ENCODE measurements around the gene NEO1.

Gene NEO1

DNA sequence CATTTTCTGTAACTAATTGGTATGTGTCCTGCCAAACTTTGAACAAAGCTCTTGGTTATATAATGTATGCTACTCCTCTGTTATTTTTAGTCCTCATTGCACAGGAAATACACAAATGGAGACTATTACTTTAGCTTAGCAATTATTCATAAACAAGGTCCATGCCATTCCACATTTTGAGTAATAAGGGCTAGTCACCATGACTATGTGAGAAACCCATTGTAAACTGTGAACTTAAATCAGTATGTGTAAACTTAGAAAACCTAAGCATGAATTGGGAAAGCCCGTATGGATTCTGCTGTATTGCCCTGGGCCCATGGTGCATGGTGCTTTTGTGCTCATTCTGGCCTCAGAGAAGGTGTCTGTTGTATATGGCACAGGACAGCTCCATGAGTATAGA lies 216.2 kb downstream of the NEO1 start:
- Histone ChIP-seq H3K9me3 (ENCODE audit: control insufficient read depth in 5 of 5, low read length in 5 of 5) (no peaks in the 10 kb centered on the region), H3K4me1 (ENCODE audit: control insufficient read depth in 5 of 5, insufficient read depth in 5 of 5, low read length in 5 of 5) (peaks cover 0 to 2% (median 0%) of the 10 kb centered on the region in 5 donors), H3K4me3 (ENCODE audit: low read depth in 1 of 5, low read length in 5 of 5) (no peak overlapping the region), H3K27ac (ENCODE audit: low read depth, low read length) (no peak overlapping the region), H3K9ac (ENCODE audit: low read length in 5 of 5) (no peak overlapping the region), H3K36me3 (ENCODE audit: control insufficient read depth in 5 of 5, insufficient read depth in 5 of 5, low read length in 5 of 5) (peaks cover 0 to 13% (median 8%) of the 10 kb centered on the region in 5 donors), H3K27me3 (ENCODE audit: control insufficient read depth in 5 of 5, insufficient read depth in 4 of 5, low read length in 5 of 5) (no peaks in the 10 kb centered on the region)

DNA sequence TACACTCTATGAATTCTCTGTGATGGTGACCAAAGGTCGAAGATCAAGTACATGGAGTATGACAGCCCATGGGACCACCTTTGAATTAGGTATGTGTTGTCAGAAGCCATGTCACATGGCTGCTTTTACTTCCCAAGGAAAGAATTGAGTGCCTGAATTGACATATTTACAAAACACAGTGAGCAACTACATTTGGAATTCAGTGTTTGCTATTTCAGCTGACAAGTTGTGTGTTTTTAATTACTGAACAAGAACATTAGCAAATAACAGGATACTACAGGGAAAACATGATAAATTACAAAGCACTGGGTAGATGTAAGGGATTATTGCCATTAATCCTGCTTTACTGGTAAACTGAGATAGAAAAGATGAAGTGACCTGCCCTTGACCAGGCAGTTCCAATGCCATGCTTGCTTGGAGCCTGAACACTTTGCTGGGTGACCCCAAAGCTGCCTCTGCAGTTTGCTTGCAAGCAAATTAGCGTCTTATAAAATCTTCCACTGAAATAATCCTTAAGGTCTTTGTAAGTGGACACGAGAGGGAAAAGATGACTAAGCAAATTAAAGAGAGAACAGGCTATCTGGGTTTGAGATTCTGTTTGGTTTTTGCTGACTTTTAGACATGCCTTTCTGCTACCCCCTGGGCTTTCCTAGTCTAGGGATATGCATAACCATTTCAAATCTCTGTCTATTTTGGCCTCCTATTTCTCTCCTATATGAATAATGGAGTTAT lies 218.3 kb downstream of the NEO1 start:
- Histone ChIP-seq H3K4me3 (ENCODE audit: low read depth in 1 of 5, low read length in 5 of 5) (no peak overlapping the region), H3K9ac (ENCODE audit: low read length in 5 of 5) (no peak overlapping the region), H3K27me3 (ENCODE audit: control insufficient read depth in 5 of 5, insufficient read depth in 4 of 5, low read length in 5 of 5) (no peaks in the 10 kb centered on the region), H3K36me3 (ENCODE audit: control insufficient read depth in 5 of 5, insufficient read depth in 5 of 5, low read length in 5 of 5) (peaks cover 0 to 13% (median 8%) of the 10 kb centered on the region in 5 donors), H3K9me3 (ENCODE audit: control insufficient read depth in 5 of 5, low read length in 5 of 5) (no peaks in the 10 kb centered on the region), H3K4me1 (ENCODE audit: control insufficient read depth in 5 of 5, insufficient read depth in 5 of 5, low read length in 5 of 5) (peaks cover 0 to 2% (median 0%) of the 10 kb centered on the region in 5 donors), H3K27ac (ENCODE audit: low read depth, low read length) (no peak overlapping the region)

- no peak overlapping the region for H3K9ac ChIP-seq (ENCODE audit: low read length in 5 of 5)
- H3K4me1 ChIP-seq (ENCODE audit: control insufficient read depth in 5 of 5, insufficient read depth in 5 of 5, low read length in 5 of 5), result peaks cover 0 to 2% (median 0%) of the 10 kb centered on the region in 5 donors
- peaks cover 0 to 11% (median 8%) of the 10 kb centered on the region in 5 donors for H3K36me3 ChIP-seq (ENCODE audit: control insufficient read depth in 5 of 5, insufficient read depth in 5 of 5, low read length in 5 of 5)
- no peak overlapping the region for H3K4me3 ChIP-seq (ENCODE audit: low read depth in 1 of 5, low read length in 5 of 5)
- no peaks in the 10 kb centered on the region for H3K9me3 ChIP-seq (ENCODE audit: control insufficient read depth in 5 of 5, low read length in 5 of 5)
- H3K27ac ChIP-seq (ENCODE audit: low read depth, low read length), result no peak overlapping the region
- H3K27me3 ChIP-seq (ENCODE audit: control insufficient read depth in 5 of 5, insufficient read depth in 4 of 5, low read length in 5 of 5), result no peaks in the 10 kb centered on the region
Measured at GRCh38 chr15:73273181-73274002, 221.1 kb downstream of the NEO1 start.

GRCh38 chr15:73275862-73276261 lies 223.6 kb downstream of the NEO1 start:
- H3K9me3 ChIP-seq (ENCODE audit: control insufficient read depth in 5 of 5, low read length in 5 of 5), result no peaks in the 10 kb centered on the region
- no peaks in the 10 kb centered on the region for H3K27me3 ChIP-seq (ENCODE audit: control insufficient read depth in 5 of 5, insufficient read depth in 4 of 5, low read length in 5 of 5)
- H3K9ac ChIP-seq (ENCODE audit: low read length in 5 of 5), result no peak overlapping the region
- no peak overlapping the region for H3K27ac ChIP-seq (ENCODE audit: low read depth, low read length)
- H3K4me3 ChIP-seq (ENCODE audit: low read depth in 1 of 5, low read length in 5 of 5), result no peak overlapping the region
- H3K36me3 ChIP-seq (ENCODE audit: control insufficient read depth in 5 of 5, insufficient read depth in 5 of 5, low read length in 5 of 5), result peaks cover 0 to 7% (median under 1%) of the 10 kb centered on the region in 5 donors
- peaks cover 0 to 2% (median 0%) of the 10 kb centered on the region in 5 donors for H3K4me1 ChIP-seq (ENCODE audit: control insufficient read depth in 5 of 5, insufficient read depth in 5 of 5, low read length in 5 of 5)

DNA sequence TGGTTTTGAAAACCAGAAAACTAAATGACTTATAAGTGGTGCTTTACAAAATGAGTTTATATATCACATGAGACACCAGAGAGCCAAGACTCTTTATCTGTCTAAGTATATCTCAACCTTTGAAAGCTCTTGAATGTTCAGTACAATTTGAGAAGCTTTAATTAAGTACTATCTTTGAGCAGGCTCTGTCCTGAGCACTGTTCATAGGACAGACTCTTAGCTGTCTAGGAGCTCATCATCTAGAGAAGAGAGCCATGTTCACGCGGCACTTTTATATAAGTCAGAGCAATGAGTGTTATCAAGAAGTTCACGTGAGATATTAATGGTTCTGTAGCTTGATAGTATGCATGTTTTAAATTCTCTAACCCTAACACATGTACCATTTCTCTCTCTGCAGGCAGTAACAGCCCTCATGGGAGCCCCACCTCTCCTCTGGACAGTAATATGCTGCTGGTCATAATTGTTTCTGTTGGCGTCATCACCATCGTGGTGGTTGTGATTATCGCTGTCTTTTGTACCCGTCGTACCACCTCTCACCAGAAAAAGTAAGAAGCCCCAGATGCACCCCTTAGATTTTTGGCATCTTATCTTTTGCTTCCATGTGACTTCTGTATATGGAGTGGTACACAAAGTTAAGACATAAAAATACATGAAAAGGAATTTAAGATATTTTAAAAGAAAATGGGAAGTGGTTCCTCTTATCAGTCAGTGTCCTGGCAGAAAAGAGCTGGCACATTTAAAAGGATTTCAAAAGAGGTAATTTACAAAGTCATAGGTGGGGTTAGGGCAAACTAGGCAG lies 230.5 kb downstream of the NEO1 start:
- Histone ChIP-seq H3K4me1 (ENCODE audit: control insufficient read depth in 5 of 5, insufficient read depth in 5 of 5, low read length in 5 of 5) (peaks cover 0 to 2% (median 0%) of the 10 kb centered on the region in 5 donors), H3K27ac (ENCODE audit: low read depth, low read length) (no peak overlapping the region), H3K9me3 (ENCODE audit: control insufficient read depth in 5 of 5, low read length in 5 of 5) (no peaks in the 10 kb centered on the region), H3K27me3 (ENCODE audit: control insufficient read depth in 5 of 5, insufficient read depth in 4 of 5, low read length in 5 of 5) (no peaks in the 10 kb centered on the region), H3K36me3 (ENCODE audit: control insufficient read depth in 5 of 5, insufficient read depth in 5 of 5, low read length in 5 of 5) (peaks cover 5 to 26% (median 17%) of the 10 kb centered on the region in 5 donors), H3K9ac (ENCODE audit: low read length in 5 of 5) (no peak overlapping the region), H3K4me3 (ENCODE audit: low read depth in 1 of 5, low read length in 5 of 5) (no peak overlapping the region)

- Histone ChIP-seq H3K27ac (ENCODE audit: low read depth, low read length) (no peak overlapping the region), H3K36me3 (ENCODE audit: control insufficient read depth in 5 of 5, insufficient read depth in 5 of 5, low read length in 5 of 5) (peaks cover 5 to 33% (median 19%) of the 10 kb centered on the region in 5 donors), H3K9me3 (ENCODE audit: control insufficient read depth in 5 of 5, low read length in 5 of 5) (no peaks in the 10 kb centered on the region), H3K9ac (ENCODE audit: low read length in 5 of 5) (no peak overlapping the region), H3K27me3 (ENCODE audit: control insufficient read depth in 5 of 5, insufficient read depth in 4 of 5, low read length in 5 of 5) (no peaks in the 10 kb centered on the region), H3K4me1 (ENCODE audit: control insufficient read depth in 5 of 5, insufficient read depth in 5 of 5, low read length in 5 of 5) (peaks cover 0 to 2% (median 0%) of the 10 kb centered on the region in 5 donors), H3K4me3 (ENCODE audit: low read depth in 1 of 5, low read length in 5 of 5) (no peak overlapping the region)
Measured at GRCh38 chr15:73283366-73283962, 231.2 kb downstream of the NEO1 start.

DNA sequence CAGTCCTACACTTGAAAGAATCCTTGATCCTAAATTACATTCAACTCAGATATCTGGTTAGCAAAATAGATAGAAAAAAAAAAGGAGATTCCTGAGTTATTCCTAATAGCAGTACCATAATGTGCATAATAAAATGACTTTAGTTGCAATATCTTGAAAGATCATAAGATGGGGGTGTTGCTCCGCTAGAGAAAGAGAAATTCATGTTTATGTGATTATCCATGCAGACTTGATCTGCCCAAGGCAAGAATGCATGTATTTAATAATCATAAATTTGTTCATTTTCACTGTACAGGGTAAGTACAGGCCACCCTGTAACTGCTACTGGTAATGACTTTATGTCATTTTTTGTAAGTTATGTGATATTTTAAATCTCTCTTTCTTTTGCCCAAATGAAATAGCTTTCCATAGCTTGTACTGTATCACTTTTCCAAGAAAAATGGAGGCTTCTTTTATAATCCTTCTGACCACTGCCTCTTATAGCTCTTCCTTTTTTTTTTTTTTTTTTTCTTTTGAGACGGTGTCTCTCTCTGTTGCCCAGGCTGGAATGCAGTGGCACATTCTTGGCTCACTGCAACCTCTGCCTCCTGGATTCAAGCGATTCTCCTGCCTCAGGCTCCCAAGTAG lies 231.9 kb downstream of the NEO1 start:
- Histone ChIP-seq H3K27ac (ENCODE audit: low read depth, low read length) (no peak overlapping the region), H3K4me3 (ENCODE audit: low read depth in 1 of 5, low read length in 5 of 5) (no peak overlapping the region), H3K9ac (ENCODE audit: low read length in 5 of 5) (no peak overlapping the region), H3K36me3 (ENCODE audit: control insufficient read depth in 5 of 5, insufficient read depth in 5 of 5, low read length in 5 of 5) (peaks cover 8 to 40% (median 26%) of the 10 kb centered on the region in 5 donors), H3K27me3 (ENCODE audit: control insufficient read depth in 5 of 5, insufficient read depth in 4 of 5, low read length in 5 of 5) (no peaks in the 10 kb centered on the region), H3K4me1 (ENCODE audit: control insufficient read depth in 5 of 5, insufficient read depth in 5 of 5, low read length in 5 of 5) (no peaks in the 10 kb centered on the region), H3K9me3 (ENCODE audit: control insufficient read depth in 5 of 5, low read length in 5 of 5) (no peaks in the 10 kb centered on the region)

GRCh38 chr15:73286311-73286710 lies 234.0 kb downstream of the NEO1 start:
- no peak overlapping the region for H3K4me3 ChIP-seq (ENCODE audit: low read depth in 1 of 5, low read length in 5 of 5)
- H3K27me3 ChIP-seq (ENCODE audit: control insufficient read depth in 5 of 5, insufficient read depth in 4 of 5, low read length in 5 of 5), result no peaks in the 10 kb centered on the region
- no peaks in the 10 kb centered on the region for H3K4me1 ChIP-seq (ENCODE audit: control insufficient read depth in 5 of 5, insufficient read depth in 5 of 5, low read length in 5 of 5)
- H3K9me3 ChIP-seq (ENCODE audit: control insufficient read depth in 5 of 5, low read length in 5 of 5), result no peaks in the 10 kb centered on the region
- H3K27ac ChIP-seq (ENCODE audit: low read depth, low read length), result no peak overlapping the region
- peaks cover 11 to 45% (median 32%) of the 10 kb centered on the region in 5 donors for H3K36me3 ChIP-seq (ENCODE audit: control insufficient read depth in 5 of 5, insufficient read depth in 5 of 5, low read length in 5 of 5)
- H3K9ac ChIP-seq (ENCODE audit: low read length in 5 of 5), result no peak overlapping the region

DNA sequence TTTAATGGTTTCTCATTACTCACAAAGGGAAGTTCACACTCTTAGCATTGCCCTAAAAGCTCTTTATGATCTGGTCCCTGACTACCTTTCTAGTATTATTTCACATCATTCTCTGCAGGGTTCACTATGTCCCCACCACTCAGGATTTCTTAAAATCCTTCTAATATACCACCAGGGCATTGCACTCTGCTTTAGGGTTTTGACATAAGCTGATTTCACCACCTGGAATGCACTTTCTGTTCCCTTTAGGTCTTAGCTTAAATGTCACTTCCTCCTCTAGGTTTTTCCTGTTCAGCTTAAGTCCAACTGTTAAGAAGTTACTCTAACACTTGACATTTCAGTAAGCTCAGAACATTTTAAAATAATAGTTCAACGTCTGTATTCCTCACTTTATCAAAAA lies 234.8 kb downstream of the NEO1 start:
- H3K36me3 ChIP-seq (ENCODE audit: control insufficient read depth in 5 of 5, insufficient read depth in 5 of 5, low read length in 5 of 5), result peaks cover 11 to 45% (median 32%) of the 10 kb centered on the region in 5 donors
- no peaks in the 10 kb centered on the region for H3K4me1 ChIP-seq (ENCODE audit: control insufficient read depth in 5 of 5, insufficient read depth in 5 of 5, low read length in 5 of 5)

More for the DNA sequence above, 234.8 kb downstream of the NEO1 start:
- no peak overlapping the region for H3K9ac ChIP-seq (ENCODE audit: low read length in 5 of 5)
- H3K27ac ChIP-seq (ENCODE audit: low read depth, low read length), result no peak overlapping the region
- no peak overlapping the region for H3K4me3 ChIP-seq (ENCODE audit: low read depth in 1 of 5, low read length in 5 of 5)
- H3K27me3 ChIP-seq (ENCODE audit: control insufficient read depth in 5 of 5, insufficient read depth in 4 of 5, low read length in 5 of 5), result no peaks in the 10 kb centered on the region
- H3K9me3 ChIP-seq (ENCODE audit: control insufficient read depth in 5 of 5, low read length in 5 of 5), result no peaks in the 10 kb centered on the region
